ENCODE measurements around the gene RDX.
"Not testable (repeated sequence)": the region's sequence is repeated elsewhere in the genome, so short reads cannot be mapped to it uniquely, and the experiment has no call there.

RDX gene

DNA sequence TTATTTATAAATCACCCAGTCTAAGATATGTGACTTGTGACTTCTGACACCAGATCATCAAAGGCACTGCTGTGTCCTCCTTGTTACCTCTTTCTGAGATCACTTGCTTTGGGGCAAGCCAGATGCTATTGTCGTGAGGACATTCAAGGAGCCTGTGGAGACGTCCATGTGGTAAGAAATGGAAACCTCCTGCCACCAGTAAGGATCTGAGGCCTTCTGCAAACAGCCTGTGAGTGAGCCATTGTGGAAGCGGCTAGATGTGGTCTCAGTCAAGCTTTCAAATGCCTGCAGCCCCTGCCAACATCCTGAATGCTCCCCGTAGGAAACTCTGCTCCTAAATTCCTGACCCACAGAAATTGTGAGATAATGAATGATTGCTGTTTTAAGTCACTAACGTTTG is 11.7 kb upstream of the RDX start:
- no peak for DNase-seq
- in situ Hi-C loops (cut with MboI; ENCODE audit: low pct_unique_long_range_greater_than_20kb, low sequenced_read_pairs) = no loop called here

- DNase-seq; in situ Hi-C loops (cut with MboI; ENCODE audit: low pct_unique_long_range_greater_than_20kb, low sequenced_read_pairs): not testable (repeated sequence)
Observed at GRCh38 chr11:110306019-110306388, 9.6 kb upstream of the RDX start.

DNA sequence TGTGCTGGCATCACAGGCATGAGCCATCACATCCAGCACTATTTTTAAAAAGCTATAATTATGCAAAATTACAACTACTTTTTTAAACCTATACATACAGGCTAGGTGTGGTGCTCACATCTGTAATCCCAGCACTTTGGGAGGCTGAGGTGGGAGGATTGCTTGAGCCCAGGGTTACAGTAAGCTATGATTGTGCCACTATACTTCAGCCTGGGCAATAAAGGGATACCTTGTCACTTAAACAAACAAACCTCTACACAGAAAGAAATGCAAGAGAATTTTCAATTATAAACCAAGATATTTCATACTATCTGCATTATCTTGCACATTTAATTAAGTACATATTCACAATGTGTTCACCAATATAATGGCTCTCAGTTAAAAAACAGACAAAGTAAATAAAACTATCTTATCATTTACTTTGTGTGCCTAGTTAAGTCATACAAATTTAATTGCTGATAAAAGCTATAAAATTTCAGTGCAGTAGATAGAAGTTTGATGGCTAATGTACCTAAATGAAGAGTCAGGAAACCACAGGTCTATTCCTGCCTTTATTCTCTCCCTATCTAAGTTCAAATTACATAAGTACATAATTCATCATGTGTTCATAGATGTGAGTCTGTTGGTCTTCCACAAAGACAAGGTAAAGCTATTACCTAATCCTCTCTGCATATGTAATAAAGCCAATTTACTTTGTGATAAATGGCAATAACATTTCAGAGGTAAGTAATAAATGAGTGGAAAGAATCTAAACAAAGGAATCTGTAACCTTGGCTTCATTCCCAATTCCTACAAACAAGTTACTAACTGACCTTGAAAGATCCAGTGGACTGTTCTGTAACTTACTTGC is 9.0 kb upstream of the RDX start:
- in situ Hi-C loops (cut with MboI; ENCODE audit: low pct_unique_long_range_greater_than_20kb, low sequenced_read_pairs) = no loop called here
- no peak for DNase-seq

- in situ Hi-C loops (cut with MboI; ENCODE audit: low pct_unique_long_range_greater_than_20kb, low sequenced_read_pairs) = no loop called here
- DNase-seq = no peak
Observed at GRCh38 chr11:110303414-110303826, 7.0 kb upstream of the RDX start.

DNA sequence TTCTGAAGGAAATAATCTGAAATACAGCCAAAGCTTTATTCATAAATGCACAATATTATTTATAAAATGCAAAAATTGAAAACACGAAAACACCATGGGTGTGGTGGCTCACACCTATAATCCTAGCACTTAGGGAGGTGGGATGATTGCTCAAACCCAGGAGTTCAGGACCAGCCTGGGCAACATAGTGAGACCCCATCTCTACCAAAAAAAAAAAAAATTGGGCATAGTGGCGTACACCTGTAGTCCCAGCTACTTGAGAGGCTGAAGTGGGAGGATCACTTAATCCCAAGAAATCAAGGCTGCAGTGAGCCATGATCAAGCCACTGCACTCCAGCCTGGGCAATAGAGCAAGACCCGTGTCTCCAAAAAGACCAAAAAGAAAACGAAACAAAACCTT is 5.2 kb upstream of the RDX start:
- in situ Hi-C loops (cut with MboI; ENCODE audit: low pct_unique_long_range_greater_than_20kb, low sequenced_read_pairs) = no loop called here
- no peak for DNase-seq

GRCh38 chr11:110301032-110301431 is 4.6 kb upstream of the RDX start:
- no peak for DNase-seq
- in situ Hi-C loops (cut with MboI; ENCODE audit: low pct_unique_long_range_greater_than_20kb, low sequenced_read_pairs) = no loop called here

DNA sequence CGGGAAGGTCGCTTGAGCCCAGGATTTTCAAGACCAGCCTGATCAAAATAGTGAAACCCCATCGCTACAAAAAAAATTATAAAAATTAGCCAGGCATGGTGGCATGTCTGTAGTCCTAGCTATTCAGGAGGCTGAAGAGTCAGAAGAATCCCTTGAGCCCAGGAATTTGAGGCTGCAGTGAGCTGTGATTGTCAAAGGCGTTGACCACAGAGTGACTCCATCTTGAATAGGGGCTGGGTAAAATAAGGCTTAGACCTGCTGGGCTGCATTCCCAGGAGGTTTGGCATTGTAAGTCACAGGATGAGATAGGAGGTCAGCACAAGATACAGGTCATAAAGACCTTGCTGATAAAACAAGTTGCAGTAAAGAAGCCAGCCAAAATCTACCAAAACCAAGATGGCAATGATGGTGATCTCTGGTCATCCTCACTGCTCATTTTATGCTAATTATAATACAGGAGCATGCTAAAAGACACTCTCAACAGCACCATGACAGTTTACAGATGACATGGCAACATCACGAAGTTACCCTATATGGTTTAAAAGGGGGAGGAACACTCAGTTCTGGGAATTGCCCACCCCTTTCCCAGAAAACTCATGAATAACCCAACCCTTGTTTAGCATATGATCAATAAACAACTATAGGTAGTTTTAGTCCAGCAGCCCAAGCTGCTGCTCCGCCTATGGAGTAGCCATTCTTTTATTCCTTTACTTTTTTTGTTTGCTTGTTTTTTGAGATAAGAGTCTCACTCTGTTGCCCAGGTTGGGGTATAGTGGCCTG is 2.8 kb upstream of the RDX start:
- no peak for DNase-seq
- in situ Hi-C loops (cut with MboI; ENCODE audit: low pct_unique_long_range_greater_than_20kb, low sequenced_read_pairs) = no loop called here

GRCh38 chr11:110298301-110298765 is 1.9 kb upstream of the RDX start:
- in situ Hi-C loops (cut with MboI; ENCODE audit: low pct_unique_long_range_greater_than_20kb, low sequenced_read_pairs) = no loop called here
- no peak for DNase-seq

DNA sequence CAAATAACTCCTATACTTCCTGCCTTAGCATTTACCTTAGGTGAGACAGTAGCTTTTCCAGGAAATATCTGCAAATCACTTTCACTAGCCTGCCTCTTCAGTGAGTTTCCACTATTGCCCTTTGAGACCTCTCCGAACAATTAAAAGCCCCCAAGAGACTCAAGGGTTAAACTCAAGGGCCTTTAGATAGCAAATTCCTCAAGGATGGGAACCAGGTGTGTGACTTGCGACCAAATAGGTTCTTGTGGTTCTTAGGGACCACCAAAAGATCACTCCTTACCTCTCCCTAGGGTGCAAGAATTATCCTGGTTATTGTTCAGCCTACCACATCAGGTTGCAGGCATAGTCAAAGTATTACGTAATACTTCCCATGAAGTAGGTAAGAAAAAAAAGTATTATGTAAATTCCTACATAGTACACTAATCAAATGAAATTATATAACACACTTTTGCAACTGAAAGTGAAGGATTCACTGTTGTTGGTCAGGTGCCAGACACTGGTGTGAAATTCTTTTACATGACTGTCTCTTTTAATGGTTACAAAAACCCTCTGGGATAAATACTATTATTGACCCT is 1.4 kb upstream of the RDX start:
- no peak for DNase-seq
- in situ Hi-C loops (cut with MboI; ENCODE audit: low pct_unique_long_range_greater_than_20kb, low sequenced_read_pairs) = no loop called here

GRCh38 chr11:110297076-110297725 is 787 bp upstream of the RDX start:
- in situ Hi-C loops (cut with MboI; ENCODE audit: low pct_unique_long_range_greater_than_20kb, low sequenced_read_pairs) = no loop called here
- DNase-seq = no peak

- in situ Hi-C loops (cut with MboI; ENCODE audit: low pct_unique_long_range_greater_than_20kb, low sequenced_read_pairs) = no loop called here
- DNase-seq = peak; percentile 78
Observed at GRCh38 chr11:110295531-110296225, 736 bp downstream of the RDX start.

GRCh38 chr11:110295086-110295485 is 1.3 kb downstream of the RDX start:
- DNase-seq = no peak
- in situ Hi-C loops (cut with MboI; ENCODE audit: low pct_unique_long_range_greater_than_20kb, low sequenced_read_pairs) = no loop called here

GRCh38 chr11:110294509-110294908 is 1.9 kb downstream of the RDX start:
- in situ Hi-C loops (cut with MboI; ENCODE audit: low pct_unique_long_range_greater_than_20kb, low sequenced_read_pairs) = no loop called here
- no peak for DNase-seq

DNA sequence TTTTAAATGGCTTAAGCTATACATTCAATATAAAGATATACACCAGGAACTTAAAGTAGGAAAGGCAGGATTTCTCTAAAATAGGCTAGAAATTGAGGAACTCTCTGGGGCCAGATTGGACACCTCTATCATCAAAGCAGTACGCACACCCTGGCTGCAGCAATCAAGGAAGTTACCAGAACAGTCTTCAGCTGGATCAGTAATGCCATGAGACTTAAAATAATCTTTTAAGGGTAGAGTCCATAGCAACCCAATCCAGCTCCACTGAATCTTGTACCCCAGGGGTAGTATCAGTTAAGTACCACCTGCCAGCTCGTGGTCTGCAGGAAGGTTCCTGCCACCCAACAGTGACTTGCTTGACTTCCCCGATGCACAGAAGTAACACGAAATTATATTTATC is 3.0 kb downstream of the RDX start:
- DNase-seq = peak; percentile 58
- in situ Hi-C loops (cut with MboI; ENCODE audit: low pct_unique_long_range_greater_than_20kb, low sequenced_read_pairs) = no loop called here

- DNase-seq; in situ Hi-C loops (cut with MboI; ENCODE audit: low pct_unique_long_range_greater_than_20kb, low sequenced_read_pairs): not testable (repeated sequence)
Observed at GRCh38 chr11:110292146-110292545, 4.3 kb downstream of the RDX start.

DNA sequence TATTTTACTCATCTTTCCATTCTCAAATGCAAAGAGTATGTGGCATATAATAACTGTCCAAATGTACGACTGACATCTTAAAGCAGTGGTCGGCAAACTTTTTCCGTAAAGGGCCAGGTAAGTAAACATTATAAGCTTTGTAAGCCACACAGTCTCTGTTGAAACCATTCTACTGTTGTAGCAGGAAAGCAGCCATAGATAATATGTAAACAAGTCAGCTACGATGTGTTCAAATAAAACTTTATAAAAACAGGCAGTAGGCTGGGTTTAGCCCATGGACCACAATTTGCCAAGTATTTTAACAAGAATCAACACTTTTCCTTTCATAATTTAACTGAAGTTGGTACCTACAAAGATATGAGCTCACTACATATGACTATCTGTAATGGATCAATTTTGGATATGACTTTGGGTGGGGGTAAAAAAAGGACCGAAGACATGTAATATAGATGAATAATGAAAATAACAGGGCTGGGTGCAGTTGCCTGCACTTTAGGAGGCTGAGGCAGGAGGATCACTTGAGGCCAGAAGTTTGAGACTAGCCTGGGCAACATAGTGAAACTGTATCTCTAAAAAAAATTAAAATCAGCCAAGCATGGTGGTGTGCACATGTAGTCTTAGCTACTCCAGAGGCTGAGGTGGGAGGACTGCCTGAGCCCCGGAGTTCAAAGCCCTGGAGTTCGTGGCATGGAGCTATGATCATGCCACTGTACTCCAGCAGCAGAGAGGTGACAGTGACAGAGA is 5.7 kb downstream of the RDX start:
- DNase-seq = no peak
- in situ Hi-C loops (cut with MboI; ENCODE audit: low pct_unique_long_range_greater_than_20kb, low sequenced_read_pairs) = no loop called here

GRCh38 chr11:110289472-110289871 is 6.9 kb downstream of the RDX start:
- DNase-seq = no peak
- in situ Hi-C loops (cut with MboI; ENCODE audit: low pct_unique_long_range_greater_than_20kb, low sequenced_read_pairs) = no loop called here

DNA sequence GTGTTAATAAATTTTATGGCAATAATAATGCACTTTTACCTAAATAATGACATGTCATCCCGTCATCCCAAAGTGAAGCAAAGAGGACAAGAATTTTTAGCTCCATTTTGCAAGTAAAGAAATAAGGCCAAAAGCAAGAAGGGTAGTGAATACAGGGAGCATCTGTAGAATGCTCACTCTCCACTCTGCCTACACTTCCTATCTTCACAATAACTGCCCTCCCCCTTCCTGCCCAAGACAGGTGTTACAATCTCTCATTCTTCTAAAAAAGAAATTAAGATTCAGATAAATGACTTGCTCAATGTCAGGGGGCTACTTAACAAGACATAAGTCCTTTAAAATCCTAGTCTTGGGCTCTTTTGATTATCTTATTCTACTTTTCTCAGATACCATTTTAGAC is 8.9 kb downstream of the RDX start:
- DNase-seq = no peak
- in situ Hi-C loops (cut with MboI; ENCODE audit: low pct_unique_long_range_greater_than_20kb, low sequenced_read_pairs) = no loop called here
